GM18507 (cell line): ENCODE results near the gene ELMO1.

Experiments
- DNase-seq: peaks from one replicate; pipeline ENCODE4 v3.0.0; 2011; ENCODE audit warnings: low read depth; ENCODE audit not compliant: insufficient read length; ENCODE audit errors: extremely low spot score
- FAIRE-seq: peaks from 2 replicates; lab custom pipeline; 2011; peaks lifted over from hg19 to GRCh38; lab: Jason Lieb, UNC

The ELMO1 gene

DNA sequence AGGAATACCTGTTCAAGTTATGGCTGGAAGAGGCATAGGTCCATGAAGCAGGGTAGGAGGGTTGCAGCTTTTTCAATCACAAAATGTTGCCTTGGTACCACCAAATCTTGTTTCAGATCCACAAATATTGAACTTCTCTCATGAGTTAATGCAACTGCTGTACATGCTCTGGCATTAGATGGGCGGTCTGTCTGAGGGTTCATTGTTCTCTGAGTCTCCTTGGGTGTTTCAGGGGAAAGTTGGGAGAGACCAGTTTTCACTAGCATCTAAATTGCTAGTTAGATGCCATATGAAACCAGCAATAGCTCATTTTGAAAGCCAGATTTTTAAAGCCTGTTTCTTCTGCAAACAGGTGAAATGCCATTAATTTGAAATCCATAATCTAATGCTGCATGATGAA, 27.8 kb upstream of the ELMO1 start:
- FAIRE-seq (no peak), DNase-seq (no peak)

DNA sequence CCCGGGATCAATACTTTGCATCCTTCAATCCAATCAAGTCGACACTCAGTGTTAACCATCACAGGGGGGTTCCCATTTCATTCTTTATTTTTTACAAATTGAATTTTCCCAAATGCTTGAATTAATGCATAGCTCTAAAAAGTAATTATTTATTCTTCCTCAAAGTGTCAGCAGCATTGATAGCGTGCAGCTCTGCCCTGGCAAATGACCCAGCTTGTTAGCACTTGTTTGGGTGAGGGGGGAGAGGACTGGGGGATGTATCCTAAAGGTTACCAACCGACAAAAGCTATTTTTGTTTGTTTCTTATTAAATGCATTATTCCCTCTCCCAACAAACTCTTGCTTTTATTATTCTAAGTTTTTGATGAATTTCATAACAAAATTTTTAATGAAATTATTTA, 27.0 kb upstream of the ELMO1 start:
- FAIRE-seq: no peak
- no peak for DNase-seq

DNA sequence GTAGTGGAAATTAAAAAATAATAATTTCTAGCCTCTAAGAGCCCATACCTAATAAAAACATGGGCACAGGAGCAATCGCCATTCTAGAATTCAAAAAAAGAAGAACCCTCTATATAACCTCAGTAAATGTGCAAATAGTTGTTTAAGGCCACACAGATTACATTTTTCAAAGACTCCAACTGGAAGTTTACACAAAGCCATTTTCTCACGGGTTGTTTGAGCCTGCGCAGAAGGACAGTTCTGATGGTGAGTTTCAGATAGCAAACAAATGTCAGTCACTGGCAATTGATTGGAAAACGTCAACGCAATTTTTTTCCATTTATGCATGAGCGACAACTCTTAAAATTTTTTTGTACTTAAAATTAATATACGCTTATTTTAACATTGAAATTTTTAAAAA, 23.0 kb upstream of the ELMO1 start:
- FAIRE-seq (no peak), DNase-seq (no peak)

DNA sequence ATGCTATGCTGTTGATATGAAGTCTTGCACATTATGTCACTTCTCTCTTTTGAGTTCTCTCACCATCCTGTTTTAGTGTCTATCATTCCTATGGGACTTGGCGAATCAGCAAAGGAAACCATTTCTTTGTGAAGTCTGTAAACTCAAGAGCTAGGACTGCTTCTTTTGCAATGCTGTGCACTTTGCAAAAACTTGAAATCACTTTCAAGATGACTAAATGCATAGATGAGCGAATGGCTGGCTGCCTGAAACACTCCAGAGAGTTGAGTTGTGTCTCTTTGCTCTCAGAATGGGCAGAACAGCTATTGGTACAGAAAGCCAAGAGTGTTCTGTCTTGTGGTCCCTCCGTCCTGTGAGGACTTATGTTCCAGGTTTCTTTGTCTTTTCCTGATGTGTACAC, 18.3 kb upstream of the ELMO1 start:
- DNase-seq (no peak), FAIRE-seq (no peak)

DNA sequence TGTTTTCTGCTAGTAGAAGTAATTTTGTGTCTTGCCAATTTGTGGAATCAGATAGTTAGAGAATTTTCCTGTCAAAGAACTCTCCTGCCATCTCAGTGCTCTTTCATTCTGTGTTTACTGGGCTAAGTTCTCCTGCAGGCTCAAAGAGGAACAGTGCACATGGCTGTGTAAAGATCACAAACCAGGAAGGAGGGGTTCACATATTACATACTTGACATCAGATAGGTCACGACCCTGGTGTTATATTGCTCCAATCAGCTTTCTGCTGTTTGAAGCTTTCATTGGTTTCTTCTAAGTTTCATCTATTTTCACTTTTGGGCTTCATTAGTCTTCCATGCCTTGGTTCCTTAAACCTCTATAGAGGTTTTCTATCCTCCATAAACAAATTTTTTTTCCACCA, 13.5 kb upstream of the ELMO1 start:
- no peak for FAIRE-seq
- DNase-seq: no peak

DNA sequence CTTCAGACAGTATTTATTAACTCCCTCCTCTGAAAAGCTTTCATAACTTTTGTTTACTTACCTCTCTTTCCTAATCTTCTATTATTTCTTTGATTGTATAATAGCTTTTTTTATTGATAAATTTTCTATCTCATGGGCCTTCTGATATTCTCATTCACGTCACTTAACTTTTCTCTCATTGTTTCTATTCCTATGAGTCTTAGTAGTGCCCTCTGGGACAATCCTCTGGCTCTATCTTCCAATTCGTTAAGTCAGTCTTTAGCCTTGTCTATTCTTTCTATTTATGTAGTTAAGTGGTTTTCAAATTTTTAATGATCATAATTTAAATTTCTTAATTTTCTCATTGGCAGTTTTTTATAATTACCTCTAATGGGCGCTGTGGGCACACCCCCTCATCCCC, 6.4 kb upstream of the ELMO1 start:
- DNase-seq (no peak), FAIRE-seq (no peak)

DNA sequence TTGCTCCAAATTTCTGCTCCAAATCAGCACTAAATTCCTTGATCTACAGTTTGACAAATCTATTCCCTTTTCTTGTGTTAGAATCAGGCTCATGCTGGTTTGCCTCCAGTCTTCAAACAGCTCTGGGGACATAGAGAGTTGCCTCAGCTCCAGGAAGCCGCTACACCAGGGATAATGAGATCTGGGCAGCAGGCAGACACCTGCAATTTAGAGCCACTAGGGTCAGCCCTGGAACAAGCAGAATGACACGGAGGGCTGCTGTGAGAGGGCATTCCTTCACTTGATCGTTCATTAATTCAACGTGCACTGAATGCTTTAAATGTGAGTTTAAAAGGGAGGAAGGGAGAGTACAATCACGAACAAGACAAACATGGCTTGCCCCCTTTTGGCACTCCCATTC, 3.7 kb upstream of the ELMO1 start:
- FAIRE-seq (no peak), DNase-seq (no peak)

DNA sequence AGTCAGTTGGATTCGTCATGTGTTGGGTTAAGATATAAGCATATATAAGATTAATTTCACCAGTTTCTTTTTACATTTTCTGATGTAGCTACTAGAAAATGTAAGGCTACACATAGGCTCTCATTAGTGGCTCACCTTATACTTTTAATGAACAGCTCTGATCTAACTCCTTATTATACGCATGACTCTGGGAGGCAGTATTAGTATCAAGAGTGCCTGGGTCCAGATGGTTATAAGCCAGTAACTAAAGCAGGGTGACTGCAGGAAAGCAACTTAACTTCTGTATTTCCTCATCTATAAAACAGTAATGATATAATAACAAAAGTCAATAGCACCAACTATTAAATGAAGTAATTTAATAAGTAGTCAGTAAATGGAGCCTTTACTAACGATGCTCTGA, 1.4 kb upstream of the ELMO1 start:
- no peak for FAIRE-seq

DNA sequence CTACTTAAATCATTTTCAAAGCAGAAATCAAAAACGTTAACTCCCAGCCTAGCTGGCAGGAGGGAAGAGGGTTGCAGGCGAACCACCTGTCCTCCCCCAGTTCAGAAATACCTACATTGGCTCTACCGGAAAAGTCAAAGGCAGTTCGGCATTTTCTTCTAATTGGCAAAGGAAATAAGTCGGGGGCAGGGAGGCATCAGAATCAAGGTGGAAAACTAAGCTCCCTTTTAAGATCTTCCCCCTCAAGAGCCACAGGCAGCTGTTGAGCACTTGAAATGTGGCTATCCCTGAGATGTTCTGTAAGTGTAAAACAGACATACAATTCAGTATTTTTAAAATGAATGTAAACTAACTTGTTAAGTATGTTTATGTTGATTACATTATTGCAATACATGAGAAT, 957 bp upstream of the ELMO1 start:
- DNase-seq: no peak

More for the DNA sequence above, 1.4 kb upstream of the ELMO1 start:
- DNase-seq: no peak

DNA sequence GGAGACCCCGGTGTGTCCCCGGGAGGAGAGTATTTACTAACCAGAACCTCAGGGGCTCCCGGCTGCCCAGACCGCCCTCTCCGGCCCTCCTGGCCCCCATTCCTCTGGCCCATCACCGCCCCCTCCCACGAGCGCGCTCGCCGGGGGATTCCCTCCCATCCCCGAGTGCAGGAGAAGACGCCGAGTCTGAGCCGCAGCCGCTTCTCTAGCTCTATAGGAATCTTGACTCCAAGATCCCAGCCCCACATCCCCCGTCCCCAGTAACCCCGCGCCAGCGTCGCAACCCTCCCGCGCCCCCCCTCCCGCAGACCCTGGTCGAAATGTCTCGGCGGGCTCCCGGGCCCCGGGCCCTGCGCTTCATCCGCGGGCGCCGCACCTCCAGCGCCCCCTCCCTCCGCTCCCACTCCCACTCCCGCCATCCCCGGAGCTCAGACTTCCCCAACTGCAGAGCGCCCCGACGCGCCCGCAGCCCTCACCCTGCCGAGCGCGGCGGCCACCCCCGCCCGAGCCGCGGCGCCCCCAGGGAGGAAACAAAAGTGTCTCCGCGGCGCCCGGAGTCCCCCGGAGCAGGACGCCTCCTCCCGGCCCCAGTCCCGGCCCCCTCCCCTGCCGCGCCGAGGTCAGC, 541 bp downstream of the ELMO1 start:
- FAIRE-seq (no peak), DNase-seq (no peak)

More for the DNA sequence above, 957 bp upstream of the ELMO1 start:
- FAIRE-seq: no peak

DNA sequence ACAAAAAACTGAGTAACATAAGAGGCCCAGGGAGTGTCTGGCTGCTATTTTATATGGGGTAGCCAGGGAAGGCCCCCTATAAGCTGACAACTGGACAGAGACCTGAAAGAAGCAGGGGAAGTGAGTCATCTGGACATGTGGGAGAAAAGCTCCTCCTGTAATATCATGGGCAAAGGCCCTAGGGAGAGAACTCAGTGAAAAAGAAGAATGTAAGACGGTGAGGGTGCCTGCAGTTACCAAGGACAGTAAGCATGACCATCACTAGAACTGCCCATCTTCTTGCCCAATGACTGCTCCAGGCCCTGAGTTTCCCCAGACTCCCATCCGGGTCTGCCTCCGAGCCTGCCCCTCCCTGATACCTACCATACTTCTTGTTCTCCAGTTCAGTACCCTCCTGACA, 2.3 kb downstream of the ELMO1 start:
- DNase-seq: no peak
- FAIRE-seq: no peak

DNA sequence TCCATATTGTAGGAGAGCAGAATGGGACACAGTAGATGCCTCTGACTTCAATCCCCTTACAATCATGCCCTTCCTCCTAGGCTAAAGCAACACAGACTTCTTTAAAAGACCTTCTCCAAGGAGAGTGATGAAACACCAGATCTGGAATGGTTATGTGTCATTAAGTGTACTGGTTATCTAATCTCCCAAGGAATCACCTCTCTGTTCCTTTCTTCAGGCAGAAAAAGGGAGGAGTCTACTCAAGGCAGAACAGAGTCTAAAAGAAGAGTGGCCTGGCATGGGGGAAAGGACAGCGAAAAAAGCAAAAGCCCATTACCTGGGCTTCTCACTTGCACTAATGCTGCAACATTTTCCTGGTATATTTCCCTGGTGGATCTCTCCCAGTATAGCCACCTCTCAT, 2.9 kb downstream of the ELMO1 start:
- no peak for FAIRE-seq
- DNase-seq: no peak

DNA sequence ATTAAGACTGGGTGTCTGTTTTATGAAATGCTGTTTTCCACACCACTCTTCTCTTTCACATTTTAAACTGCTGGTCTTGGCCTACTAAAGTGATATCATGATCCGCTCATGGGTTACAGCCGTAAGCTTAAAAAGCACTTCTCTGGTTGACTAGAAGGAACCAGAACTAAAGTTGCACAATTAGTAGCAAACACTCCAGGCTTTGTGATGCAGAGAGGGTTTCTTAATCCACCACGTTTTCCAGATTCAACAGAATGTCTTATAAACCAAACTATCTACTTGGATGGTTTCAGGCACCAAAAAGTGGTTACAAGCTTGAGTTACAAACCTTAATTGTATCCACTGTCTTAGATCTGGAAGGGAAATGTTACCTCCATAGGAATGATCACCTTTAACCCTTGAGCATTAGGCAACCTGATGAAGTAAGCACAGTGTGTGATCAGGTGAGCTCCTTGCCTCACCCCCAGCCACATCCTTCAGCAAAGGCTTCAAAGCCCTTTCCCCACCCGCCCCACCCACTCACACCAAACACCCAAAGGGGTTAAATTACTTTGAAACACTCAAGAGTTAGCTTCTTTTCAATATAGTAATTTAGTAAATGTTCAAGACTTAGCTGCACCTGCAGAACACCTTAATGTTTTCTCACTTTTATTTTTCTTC, 3.5 kb downstream of the ELMO1 start:
- FAIRE-seq (no peak), DNase-seq (no peak)

DNA sequence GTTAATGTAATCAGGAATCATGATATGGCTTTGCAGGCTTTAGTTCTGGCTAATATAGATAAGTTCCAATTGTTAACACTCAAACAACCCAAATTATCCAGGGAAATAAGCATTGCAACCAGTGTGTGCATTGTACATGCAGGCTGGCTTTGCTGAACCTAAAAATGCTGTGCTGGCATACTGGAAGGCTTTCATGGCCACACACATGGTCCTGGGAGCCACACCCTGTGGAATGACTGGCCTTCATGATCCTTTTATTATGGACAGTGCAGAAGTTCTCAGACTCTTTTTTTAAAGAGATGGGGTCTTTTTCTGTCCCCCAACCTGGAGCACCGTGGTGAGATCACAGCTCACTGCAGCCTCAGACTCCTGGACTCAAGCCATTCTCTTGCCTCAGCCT, 5.0 kb downstream of the ELMO1 start:
- DNase-seq: no peak
- no peak for FAIRE-seq

DNA sequence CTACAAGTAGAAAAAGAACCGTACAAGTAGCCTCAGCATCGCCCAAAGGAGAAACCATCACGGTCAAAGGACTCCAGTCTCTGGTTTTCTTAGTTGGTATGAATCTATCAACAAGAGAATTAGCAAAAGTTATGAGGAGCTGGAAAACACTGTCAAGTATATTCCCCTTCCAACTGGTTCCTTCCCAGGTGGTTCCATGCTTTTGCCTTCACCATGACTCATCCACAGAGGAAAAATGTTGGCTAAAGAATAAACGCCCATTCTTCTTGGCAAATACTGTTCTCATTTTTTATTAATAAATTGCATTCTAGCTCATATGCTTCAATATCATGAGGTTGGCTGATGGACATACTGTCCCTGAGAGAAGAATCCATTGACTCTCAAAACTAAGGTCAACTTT, 6.4 kb downstream of the ELMO1 start:
- FAIRE-seq: no peak
- no peak for DNase-seq

DNA sequence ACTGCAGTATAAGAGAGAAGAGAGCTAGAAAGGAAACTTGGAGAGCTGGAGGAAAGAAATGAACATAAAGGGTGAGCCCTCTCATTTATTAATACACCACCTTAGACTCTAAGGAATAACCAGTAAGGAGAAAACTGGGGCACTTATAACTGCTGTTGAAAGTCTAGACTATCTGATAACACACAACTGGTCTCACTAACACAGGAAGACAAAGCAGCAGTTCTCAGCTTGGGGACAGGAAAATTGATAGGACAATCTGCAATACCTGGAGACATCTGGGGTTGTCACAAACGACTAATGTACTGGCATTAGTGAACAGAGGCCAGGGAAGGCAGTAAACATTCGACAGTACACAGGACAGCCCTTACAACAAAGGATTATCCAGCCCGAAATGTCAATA, 6.8 kb downstream of the ELMO1 start:
- DNase-seq (no peak), FAIRE-seq (no peak)

DNA sequence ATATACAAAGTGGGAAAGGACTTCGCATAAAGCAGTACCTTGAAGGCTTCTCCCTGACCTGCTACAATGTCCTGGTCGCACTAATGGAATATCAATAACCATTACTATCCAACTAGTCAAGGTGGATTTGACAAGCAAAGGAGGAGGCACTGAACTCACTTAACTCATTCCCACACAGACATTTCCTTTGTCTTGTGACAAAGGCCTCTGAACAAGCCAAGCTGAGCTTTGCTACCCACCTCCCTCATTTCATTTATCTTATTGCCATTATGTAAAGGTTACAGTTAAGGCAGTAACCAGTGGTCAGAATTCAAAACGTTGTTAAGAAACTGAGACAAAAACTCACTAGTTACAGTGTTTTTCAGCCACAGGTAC, 7.3 kb downstream of the ELMO1 start:
- DNase-seq (no peak), FAIRE-seq (no peak)

DNA sequence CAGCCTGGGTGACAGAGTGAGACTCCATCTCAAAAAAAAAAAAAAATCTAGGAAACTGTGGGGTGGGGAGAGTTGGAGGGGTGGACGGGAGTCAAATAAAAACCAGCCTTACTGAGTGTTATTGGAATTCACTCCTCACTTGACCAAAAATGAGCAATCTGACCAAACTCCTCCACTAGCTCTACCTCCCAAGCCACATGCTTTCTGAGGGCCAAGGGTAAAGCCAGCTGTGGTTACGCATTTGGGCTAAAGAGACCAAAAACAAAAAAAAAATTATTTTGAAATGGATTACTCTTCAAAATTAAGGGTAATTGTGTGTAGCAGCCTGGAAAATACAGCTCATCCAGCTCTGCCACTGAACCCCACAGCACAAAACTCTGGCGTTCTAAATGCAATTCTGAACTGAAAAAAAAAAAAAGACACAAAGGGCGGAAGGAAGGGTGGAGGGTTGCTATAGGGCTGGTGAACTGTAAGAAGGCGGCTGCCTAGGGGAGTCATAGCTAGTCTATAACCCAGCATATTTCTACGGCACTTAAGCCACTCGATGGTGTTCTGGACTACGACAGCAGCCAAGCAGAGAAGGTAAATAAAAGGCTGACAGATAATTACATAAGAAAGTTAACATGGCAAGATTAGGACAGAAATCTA, 7.8 kb downstream of the ELMO1 start:
- FAIRE-seq: no peak
- DNase-seq: no peak

DNA sequence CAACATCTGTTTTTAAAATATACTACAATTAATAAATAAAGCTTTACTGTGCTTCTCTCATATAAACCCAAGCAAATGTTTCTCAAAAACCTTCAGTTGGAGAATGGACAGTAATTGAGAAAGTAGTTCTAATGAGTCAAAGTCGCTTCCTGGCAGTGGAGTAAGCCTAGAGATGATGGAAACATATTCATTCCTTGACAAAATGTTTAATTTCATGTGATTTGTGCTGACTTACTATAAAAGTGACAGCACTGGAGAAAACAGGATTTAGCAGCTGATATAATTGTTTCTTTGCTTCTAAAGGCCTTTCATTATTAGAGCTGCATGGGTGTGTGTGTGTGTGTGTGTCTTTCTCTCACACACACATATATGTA, 9.0 kb downstream of the ELMO1 start:
- FAIRE-seq (no peak), DNase-seq (no peak)

DNA sequence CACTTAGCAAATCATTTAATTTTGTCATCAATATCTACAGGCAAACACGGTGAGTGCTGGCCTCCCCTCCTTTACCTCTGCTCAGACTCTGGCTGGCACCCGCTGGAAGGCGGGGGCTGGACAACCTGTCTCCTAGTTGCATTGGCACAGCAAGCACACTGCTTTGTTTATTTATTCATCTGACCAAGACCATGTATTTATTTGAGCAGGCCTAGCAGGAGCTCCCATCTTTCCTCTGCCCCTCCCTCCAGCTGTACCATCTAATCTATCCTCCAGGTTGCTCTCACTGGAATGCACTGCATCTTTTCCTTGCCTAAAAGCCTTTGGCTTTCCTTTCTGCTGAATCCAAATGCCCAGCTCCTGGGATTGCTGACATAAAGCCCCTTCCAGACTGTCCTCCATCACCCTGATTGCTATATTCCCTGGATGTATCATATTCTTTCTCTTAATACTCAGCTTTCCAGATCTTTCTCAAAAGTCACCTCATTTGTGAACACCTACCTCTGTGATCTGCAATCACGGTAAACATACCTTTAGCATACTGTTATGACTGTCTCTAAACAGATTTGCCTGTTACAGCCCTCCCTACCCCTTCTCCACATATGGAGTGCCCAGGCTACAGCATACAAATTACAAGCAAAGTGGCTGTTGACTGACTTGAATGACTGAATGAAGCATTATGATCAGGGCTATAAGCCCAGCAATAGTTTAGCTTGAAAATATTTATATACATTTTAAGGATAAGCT, 9.6 kb downstream of the ELMO1 start:
- no peak for FAIRE-seq
- DNase-seq: no peak
